Neural progenitor cell (in vitro differentiated cells): ENCODE data around the gene ATG3.

Experiments
- CTCF ChIP-seq: fragments of 200-600 bp; sonication (generic); IDR thresholded peaks from 2 replicates; pipeline ENCODE4 v1.5.1; 2017; ENCODE audit warnings: antibody characterized with exemption, mild to moderate bottlenecking
- EZH2 ChIP-seq: fragments of 200-600 bp; sonication (generic); IDR thresholded peaks from 2 replicates; pipeline ENCODE4 v1.6.1; 2017; ENCODE audit warnings: antibody characterized with exemption, mild to moderate bottlenecking, moderate library complexity

GRCh38 chr3:112597945-112598344, 36.2 kb upstream of the ATG3 start:
- no peak for TF ChIP-seq EZH2
- TF ChIP-seq CTCF = no peak
